ENCODE data around the gene ADARB2.

The ADARB2 gene

DNA sequence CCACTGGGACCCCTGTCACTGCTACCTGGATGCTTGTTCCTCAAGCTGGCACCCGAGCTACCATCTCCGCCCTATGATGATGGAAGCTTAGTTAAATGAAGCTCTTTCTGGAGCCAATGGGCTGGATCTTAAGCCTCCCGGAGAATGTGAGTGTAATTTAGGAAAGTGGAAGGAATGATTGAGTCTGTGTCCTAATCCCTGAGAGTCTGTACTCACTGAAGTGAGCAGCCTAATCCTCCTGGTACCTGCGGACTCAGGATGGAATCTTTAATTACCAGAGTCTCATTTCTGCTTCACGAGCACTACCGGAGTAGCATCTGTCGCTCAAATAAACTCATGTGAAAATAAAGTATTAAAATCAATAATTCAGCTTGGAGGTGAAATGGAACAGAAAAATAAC, 425.6 kb downstream of the ADARB2 start:
- no peak for DNase-seq (ENCODE audit: low spot score)

- no peak for DNase-seq (ENCODE audit: low spot score)
Measured at GRCh38 chr10:1310271-1310789, 427.0 kb downstream of the ADARB2 start.

GRCh38 chr10:1309617-1310270, 427.6 kb downstream of the ADARB2 start:
- DNase-seq (ENCODE audit: low spot score): no peak

DNA sequence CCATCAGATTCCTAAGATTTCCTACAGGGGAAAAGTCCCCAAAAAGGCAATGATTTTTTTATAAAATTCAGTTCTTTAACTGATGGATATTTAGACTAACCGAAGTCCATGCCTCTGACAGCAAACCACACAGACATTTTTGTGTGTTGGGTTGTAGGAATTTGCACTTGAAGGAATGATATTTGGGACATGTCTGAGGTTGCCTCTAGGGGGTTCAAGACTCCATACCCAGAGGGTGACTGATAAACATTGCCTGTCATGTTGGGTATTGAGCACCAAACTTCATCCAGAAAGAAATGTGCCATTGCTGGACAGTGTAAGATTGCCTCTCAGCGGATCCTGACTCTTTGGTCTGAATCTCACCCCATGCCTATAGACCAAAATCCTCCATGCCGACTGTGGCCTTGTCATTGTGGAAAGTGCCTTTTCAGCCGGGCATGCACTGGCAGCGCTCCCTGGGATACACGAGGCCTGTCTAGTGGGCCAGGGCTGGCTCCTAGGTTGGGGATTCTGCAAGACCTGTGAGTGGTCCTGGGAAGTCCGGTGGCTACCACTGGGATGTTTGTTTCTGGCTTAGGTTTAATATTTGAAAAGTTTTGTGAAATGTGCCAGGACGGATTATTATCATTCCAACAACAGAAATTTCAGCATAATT, 428.2 kb downstream of the ADARB2 start:
- no peak for DNase-seq (ENCODE audit: low spot score)

DNA sequence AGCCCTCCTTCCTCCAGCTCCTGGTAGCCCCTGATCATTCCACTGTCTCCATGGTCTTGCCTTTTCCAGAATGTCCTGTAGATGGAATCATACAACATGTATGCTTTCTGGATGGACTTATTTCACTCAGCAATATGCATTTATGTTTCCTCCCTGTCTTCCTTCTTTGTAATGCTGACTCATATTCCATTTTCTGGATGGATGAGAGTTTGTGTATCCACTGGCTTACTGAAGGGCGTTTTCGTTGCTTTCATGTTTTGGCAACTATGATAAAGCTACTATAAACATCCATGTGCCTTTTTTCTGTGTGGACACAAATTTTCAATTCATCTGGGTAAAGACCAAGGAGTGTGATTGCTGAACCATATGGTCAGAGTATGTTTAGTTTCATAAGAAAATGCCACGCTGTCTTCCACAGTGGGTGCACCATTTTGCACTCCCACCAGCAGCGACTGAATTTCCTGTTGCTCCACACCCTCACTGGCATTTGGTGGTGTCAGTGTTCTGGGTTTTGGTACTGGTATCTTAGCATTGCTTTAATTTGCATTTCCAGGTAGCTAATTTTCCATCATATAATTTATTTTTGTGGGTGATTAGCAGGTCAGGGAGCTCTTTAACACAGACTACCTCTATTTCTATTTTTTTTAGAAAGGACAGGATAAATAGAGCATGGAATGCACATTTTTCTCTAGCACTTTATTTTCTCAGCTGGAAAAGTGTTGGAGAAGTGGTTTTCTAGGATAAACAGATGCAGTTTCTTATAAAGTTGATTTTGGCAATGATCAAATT, 429.0 kb downstream of the ADARB2 start:
- DNase-seq (ENCODE audit: low spot score): no peak

GRCh38 chr10:1301143-1301542, 436.2 kb downstream of the ADARB2 start:
- no peak for DNase-seq (ENCODE audit: low spot score)

GRCh38 chr10:1300218-1300617, 437.1 kb downstream of the ADARB2 start:
- DNase-seq (ENCODE audit: low spot score): no peak

DNA sequence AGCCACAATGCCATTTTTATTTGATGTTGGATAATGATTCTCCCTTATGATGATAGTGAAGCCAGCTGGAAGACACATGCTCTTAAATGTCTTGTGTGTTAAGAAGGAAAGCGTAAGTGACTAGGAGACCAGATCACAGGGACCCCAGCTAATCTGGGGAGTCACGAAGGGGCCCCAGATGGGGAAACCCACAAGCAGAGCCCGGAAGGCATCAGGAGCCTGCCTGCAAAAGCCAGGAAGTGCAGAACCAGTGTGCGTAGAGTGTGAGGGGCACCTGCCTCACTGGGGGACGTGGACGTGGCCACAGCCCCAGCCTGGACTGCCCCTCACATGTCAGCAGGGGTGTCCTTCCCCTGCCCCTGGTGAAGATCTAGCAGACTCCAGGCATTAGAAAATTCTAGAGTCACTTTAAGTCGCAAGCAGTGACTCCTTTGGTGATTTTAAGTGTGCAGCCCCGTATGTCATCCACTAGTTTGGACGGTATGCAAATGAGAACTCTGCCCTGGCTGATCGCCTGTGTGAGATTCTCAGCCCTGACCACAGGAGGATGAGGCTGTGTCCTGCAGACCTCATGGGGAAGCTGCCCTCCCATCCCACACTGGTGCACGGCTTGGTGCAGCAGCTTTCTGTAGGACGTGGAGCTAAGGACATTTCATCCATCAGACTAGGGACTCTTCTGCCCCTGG, 438.1 kb downstream of the ADARB2 start:
- DNase-seq (ENCODE audit: low spot score): no peak

GRCh38 chr10:1297566-1298301, 439.6 kb downstream of the ADARB2 start:
- DNase-seq (ENCODE audit: low spot score): no peak

DNA sequence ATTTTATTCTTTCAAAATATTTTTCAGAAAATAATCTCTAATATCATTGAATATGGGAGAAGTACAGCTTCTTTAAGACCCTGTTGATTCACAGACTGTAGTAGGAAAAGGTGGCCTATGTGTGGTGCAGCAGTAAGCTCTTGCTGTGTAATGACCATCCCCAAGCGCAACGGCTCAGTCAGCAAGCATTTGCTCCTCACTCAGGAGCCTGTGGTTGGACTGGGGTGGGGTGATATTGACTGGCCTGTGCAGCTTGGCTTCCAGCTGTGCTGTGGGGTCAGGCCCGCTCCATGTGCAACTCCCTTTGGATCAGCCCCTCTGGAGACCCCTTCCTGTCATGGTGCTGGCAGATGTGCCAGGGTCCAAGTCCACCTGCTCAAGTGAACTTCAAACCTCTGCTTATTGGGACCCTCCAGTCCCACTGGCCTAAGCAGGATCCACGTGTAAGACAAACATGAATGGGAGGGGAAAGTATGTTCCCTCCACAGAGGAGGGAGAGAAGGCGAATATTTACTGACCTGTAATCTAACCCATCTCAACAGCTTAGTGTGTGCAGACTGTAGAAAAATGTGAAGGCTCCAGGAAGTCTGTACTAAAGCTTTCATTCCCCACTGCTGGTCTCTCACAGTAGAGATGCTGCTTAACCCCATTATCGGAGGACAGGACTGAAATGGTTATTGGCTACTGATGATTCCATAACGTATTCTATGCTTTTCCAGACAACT, 441.4 kb downstream of the ADARB2 start:
- no peak for DNase-seq (ENCODE audit: low spot score)

- DNase-seq (ENCODE audit: low spot score): no peak
Measured at GRCh38 chr10:1294748-1295147, 442.6 kb downstream of the ADARB2 start.

- no peak for DNase-seq (ENCODE audit: low spot score)
Measured at GRCh38 chr10:1293636-1294435, 443.5 kb downstream of the ADARB2 start.

DNA sequence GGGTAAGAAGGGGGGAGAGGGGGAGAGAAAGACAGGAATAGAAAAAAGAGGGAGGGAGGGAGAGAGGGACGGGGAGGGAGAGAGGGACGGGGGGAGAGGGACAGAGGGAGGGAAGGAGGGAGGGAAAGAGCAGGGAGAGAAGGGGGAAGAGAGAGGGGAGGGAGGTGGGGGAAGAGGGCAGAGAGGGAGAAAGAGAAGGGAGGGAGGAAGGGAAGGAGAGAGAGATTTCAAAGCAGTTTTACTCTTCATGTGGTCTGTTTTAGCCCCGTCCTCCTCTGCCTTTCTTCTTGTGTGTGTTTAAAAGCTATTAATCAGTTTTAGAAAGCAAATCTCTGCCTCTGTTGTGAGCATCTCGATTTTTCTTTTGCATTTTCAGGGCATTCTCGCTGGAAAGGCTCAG, 444.2 kb downstream of the ADARB2 start:
- DNase-seq (ENCODE audit: low spot score): no peak

GRCh38 chr10:1292611-1293031, 444.7 kb downstream of the ADARB2 start:
- DNase-seq (ENCODE audit: low spot score): no peak

DNA sequence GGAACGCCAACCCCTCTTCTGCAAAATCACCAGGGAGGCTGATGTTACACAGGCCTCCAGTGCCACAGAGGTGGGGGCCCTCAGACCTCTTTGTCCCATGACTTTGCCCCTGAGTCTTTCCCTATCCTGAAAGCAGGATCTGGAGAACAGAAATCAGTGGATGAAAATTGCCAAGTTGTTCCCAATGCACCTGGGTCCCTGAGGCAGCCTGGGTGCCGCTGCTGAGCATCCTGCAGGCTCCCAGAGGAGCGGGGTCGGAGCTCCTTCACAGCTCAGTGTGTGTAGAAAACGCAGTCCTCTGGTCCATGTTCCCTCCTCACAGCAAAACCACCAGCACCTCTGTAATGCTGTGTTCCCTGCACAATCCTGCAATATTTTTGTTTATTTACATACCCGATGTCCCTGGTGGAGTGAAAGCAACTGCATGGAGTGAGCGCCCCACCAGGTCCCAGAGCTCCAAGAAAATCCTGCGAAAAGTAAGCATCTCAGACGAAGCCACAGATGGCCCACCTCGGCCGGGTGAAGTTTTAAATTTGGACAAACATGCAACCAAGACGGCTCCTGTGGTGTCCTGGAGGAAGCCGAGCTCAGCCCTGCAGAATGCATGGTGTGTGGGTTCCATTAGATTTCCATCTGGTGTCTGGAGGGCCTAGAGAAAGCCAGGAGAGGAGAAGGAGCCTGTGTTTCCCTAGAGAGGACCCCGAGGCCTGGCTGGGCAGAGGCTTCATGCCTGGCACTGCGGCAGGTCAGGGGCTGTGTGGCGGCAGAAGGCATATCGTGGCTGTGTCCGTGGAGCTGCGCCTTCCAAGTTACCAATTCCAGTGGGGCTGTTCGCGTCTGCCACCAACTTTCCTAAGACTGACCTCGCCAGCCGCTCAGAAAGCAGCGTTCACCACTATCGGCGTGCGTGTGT, 445.9 kb downstream of the ADARB2 start:
- no peak for DNase-seq (ENCODE audit: low spot score)

- DNase-seq (ENCODE audit: low spot score): no peak
Measured at GRCh38 chr10:1290071-1290471, 447.3 kb downstream of the ADARB2 start.

DNA sequence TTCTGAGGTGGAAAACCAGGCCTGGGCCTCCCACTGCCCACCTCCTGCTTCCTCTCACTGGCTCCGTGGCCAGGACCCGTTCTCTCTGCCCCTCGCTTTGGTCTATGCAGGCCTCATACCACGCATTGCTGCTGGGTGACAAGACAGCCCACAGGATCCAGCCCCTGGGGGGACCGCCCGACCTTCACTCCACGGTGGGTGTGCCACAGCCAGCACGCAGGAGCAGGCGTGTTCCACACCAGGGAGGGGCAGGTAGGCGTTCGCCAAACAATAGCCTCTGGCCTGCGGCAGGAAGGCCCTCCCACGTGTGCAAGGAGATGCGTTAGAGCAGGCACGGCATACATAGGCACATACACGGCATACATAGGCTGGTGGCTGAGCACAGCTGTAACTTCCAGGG, 447.7 kb downstream of the ADARB2 start:
- DNase-seq (ENCODE audit: low spot score): no peak

- DNase-seq (ENCODE audit: low spot score): no peak
Measured at GRCh38 chr10:1287971-1288401, 449.3 kb downstream of the ADARB2 start.

DNA sequence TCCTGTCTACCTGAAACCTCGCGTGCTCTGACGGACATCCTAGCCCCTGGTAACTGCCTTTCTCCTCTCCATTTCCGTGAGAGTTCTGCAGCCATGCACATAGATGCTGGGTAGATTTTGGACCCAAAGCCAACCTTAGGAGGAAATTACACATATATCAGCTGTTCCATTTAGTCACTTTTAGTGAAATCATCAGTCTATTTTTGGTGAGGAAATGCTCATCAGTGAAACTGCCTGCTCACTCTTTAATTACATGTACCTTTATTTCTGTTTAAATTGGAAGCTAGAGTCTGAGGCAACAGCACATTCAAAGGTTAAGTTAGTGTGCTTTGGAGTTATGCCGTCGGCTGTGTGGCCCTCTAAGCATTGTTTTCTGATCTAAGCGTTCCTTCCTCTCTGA, 449.8 kb downstream of the ADARB2 start:
- DNase-seq (ENCODE audit: low spot score): no peak

All from CD4-positive, alpha-beta T cell treated with Interleukin-15 for 4 hours (primary cell).